ENCODE measurements around the gene ZBTB38. TPM values are rescaled to one million over a fixed set of nuclear protein-coding genes. Genes with fewer than 3 reads are reported as not detected.

The ZBTB38 gene
- total and polyA plus RNA-seq, 2 donors (not counting 3 experiments of a cell fraction or from before 2014, with no cell fraction given): 31.1 to 85.2 TPM

GRCh38 chr3:141330235-141330634 lies 38.1 kb upstream of the ZBTB38 start:
- ChIA-PET POLR2A (no interaction called here), CTCF (interaction anchor here (1.7 to 2.7 kb wide), 4 partner anchors 8 to 125 kb away, joined by 6 to 12 read pairs (median 8); no protein-coding TSS in a partner anchor)
- no peak for TF ChIP-seq MYC (IDR thresholded peaks at IDR 0.05; ENCODE audit: low read depth, low read length)
- TF ChIP-seq JUN (IDR thresholded peaks at IDR 0.05; ENCODE audit: borderline replicate concordance, insufficient read depth, insufficient read length, low read depth): no peak
- no peak for TF ChIP-seq GATA2 (IDR thresholded peaks at IDR 0.05; ENCODE audit: insufficient read depth, insufficient read length, low read depth, low read length)
- TF ChIP-seq POLR2AphosphoS5 (IDR thresholded peaks at IDR 0.05; ENCODE audit: insufficient read depth, low read depth, low read length): no peak
- no peak for TF ChIP-seq FOS (IDR thresholded peaks at IDR 0.05; ENCODE audit: borderline replicate concordance, insufficient read depth, low read length)
- no peak for TF ChIP-seq EZH2 (IDR thresholded peaks at IDR 0.05; ENCODE audit: borderline replicate concordance, low read depth, low read length, severe bottlenecking)
- TF ChIP-seq POLR2A (IDR thresholded peaks at IDR 0.05; ENCODE audit: low read depth, low read length): no peak
- TF ChIP-seq, protein P1, sequence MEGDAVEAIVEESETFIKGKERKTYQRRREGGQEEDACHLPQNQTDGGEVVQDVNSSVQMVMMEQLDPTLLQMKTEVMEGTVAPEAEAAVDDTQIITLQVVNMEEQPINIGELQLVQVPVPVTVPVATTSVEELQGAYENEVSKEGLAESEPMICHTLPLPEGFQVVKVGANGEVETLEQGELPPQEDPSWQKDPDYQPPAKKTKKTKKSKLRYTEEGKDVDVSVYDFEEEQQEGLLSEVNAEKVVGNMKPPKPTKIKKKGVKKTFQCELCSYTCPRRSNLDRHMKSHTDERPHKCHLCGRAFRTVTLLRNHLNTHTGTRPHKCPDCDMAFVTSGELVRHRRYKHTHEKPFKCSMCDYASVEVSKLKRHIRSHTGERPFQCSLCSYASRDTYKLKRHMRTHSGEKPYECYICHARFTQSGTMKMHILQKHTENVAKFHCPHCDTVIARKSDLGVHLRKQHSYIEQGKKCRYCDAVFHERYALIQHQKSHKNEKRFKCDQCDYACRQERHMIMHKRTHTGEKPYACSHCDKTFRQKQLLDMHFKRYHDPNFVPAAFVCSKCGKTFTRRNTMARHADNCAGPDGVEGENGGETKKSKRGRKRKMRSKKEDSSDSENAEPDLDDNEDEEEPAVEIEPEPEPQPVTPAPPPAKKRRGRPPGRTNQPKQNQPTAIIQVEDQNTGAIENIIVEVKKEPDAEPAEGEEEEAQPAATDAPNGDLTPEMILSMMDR (IDR thresholded peaks at IDR 0.05; ENCODE audit: extremely low read depth in 1 of 2, insufficient read depth in 1 of 2, low read depth in 1 of 2, low read length in 2 of 2): no peak
- TF ChIP-seq, protein P2, sequence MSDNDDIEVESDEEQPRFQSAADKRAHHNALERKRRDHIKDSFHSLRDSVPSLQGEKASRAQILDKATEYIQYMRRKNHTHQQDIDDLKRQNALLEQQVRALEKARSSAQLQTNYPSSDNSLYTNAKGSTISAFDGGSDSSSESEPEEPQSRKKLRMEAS (IDR thresholded peaks at IDR 0.05; ENCODE audit: insufficient read depth, insufficient read length): no peak
- peaks cover 34% of the 10 kb centered on the region for H3K4me1 ChIP-seq (ENCODE audit: control insufficient read depth, extremely low read depth, insufficient read depth, low read length)
- H3K9me3 ChIP-seq (replicated peaks; ENCODE audit: control insufficient read depth, insufficient read depth, low read length): no peaks in the 10 kb centered on the region
- no peaks in the 10 kb centered on the region for H3K79me2 ChIP-seq (ENCODE audit: control insufficient read depth, insufficient read depth, low read length)
- H3K36me3 ChIP-seq (ENCODE audit: control insufficient read depth in 2 of 2, extremely low read depth in 1 of 2, insufficient read depth in 2 of 2, low read length in 2 of 2): no peaks in the 10 kb centered on the region
- no peak overlapping the region for H2AFZ ChIP-seq (ENCODE audit: low read depth, low read length)
- H3K9me1 ChIP-seq (replicated peaks; ENCODE audit: control insufficient read depth, extremely low read depth, insufficient read depth, low read length): no peaks in the 10 kb centered on the region
- no peak for FAIRE-seq
- no peak overlapping the region for H3K27ac ChIP-seq (ENCODE audit: insufficient read depth, low read depth, low read length)
- BruUV-seq (replicated peaks): no TSS peak
- intact Hi-C loops (cut with micrococcal nuclease) (loop anchor here (2.0 kb wide), 1 partner anchor 19 kb away; no protein-coding TSS in a partner anchor), dilution Hi-C loops (cut with MboI; ENCODE audit: extremely low pct_ligation_motif_present, low sequenced_read_pairs) (no loop called here)
- no peak overlapping the region for H3K4me2 ChIP-seq (ENCODE audit: insufficient read depth, low read length)
- H3K4me3 ChIP-seq (replicated peaks in 1 of 3; ENCODE audit: insufficient read depth in 1 of 3, low read depth in 1 of 3, low read length in 3 of 3): no peak overlapping the region
- DNase-seq (ENCODE audit: low read depth, low spot score): no peak
- no peak overlapping the region for H3K9ac ChIP-seq (replicated peaks; ENCODE audit: extremely low read depth, insufficient read depth, low read length)
- H3K27me3 ChIP-seq (ENCODE audit: control insufficient read depth in 2 of 2, insufficient read depth in 2 of 2, low read length in 2 of 2): no peaks in the 10 kb centered on the region
- H4K20me1 ChIP-seq (replicated peaks; ENCODE audit: control insufficient read depth, extremely low read depth, insufficient read depth, low read length): no peaks in the 10 kb centered on the region

All from endothelial cell of umbilical vein (primary cell).